Stimulated activated CD4-positive, alpha-beta T cell treated with anti-CD3 and anti-CD28 coated beads, Interleukin-12 subunit alpha, Interleukin-12 subunit beta, amount 100 ng/mL, for 24 hours (primary cell): ENCODE data around the gene PMEPA1.
"Not testable (repeated sequence)": the region's sequence is repeated elsewhere in the genome, so short reads cannot be mapped to it uniquely, and the experiment has no call there.

Experiments used
- DNase-seq, 2 experiments: peaks; one replicate each; pipeline ENCODE4 v3.0.0-alpha.2; 2020; ENCODE audit warnings: low read depth in 2 of 2

PMEPA1 gene

GRCh38 chr20:57650756-57651483, 58.9 kb downstream of the PMEPA1 start:
- DNase-seq, result no peak

GRCh38 chr20:57650266-57650665, 59.5 kb downstream of the PMEPA1 start:
- no peak for DNase-seq

- DNase-seq, result no peak
These were observed 60.2 kb downstream of the PMEPA1 start for GRCh38 chr20:57649617-57650015.

- DNase-seq, result no peak
These were observed 60.8 kb downstream of the PMEPA1 start for GRCh38 chr20:57648878-57649616.

- DNase-seq, result no peak
These were observed 61.7 kb downstream of the PMEPA1 start for GRCh38 chr20:57647933-57648785.

- DNase-seq, result no peak
These were observed 62.5 kb downstream of the PMEPA1 start for GRCh38 chr20:57647006-57647932.

- no peak for DNase-seq
These were observed 70.9 kb downstream of the PMEPA1 start for GRCh38 chr20:57638895-57639236.

GRCh38 chr20:57638173-57638894, 71.5 kb downstream of the PMEPA1 start:
- DNase-seq, result no peak

GRCh38 chr20:57633945-57634491, 75.8 kb downstream of the PMEPA1 start:
- no peak for DNase-seq

- no peak for DNase-seq
These were observed 77.5 kb downstream of the PMEPA1 start for GRCh38 chr20:57632286-57632685.

GRCh38 chr20:57630061-57630460, 79.8 kb downstream of the PMEPA1 start:
- peak in 1 of 2 experiments; percentile 36 for DNase-seq

GRCh38 chr20:57629491-57629901, 80.3 kb downstream of the PMEPA1 start:
- not testable (repeated sequence) for DNase-seq

GRCh38 chr20:57628962-57629308, 80.9 kb downstream of the PMEPA1 start:
- DNase-seq, result not testable (repeated sequence)

GRCh38 chr20:57628047-57628961, 81.5 kb downstream of the PMEPA1 start:
- no peak for DNase-seq

GRCh38 chr20:57627339-57627738, 82.5 kb downstream of the PMEPA1 start:
- no peak for DNase-seq

- no peak for DNase-seq
These were observed 83.8 kb downstream of the PMEPA1 start for GRCh38 chr20:57625978-57626377.

- no peak for DNase-seq
These were observed 84.4 kb downstream of the PMEPA1 start for GRCh38 chr20:57625181-57625958.

- DNase-seq, result no peak
These were observed 85.7 kb downstream of the PMEPA1 start for GRCh38 chr20:57624124-57624523.
